Inferior parietal cortex (tissue), 1 donor: ENCODE results near the gene A1BG.
A peak's percentile ranks its signal among the peaks of the same experiment; 100 is the strongest.
"Not testable (repeated sequence)": the region's sequence is repeated elsewhere in the genome, so short reads cannot be mapped to it uniquely, and the experiment has no call there.

ENCODE experiments used
- DNase-seq: peaks from one replicate; pipeline ENCODE4 v3.0.0-alpha.2; 2016; ENCODE audit errors: extremely low spot score

The A1BG gene

GRCh38 chr19:58386576-58387337 is 33.5 kb upstream of the A1BG start, which contains the start of gene RPS5:
Gene RPS5 (plus strand): TSS chr19:58387269. CDS start chr19:58388138, 869 bp downstream.
- peak; percentile 100 for DNase-seq

GRCh38 chr19:58385891-58386575 is 32.7 kb upstream of the A1BG start:
- DNase-seq = no peak

- no peak for DNase-seq
Observed at GRCh38 chr19:58385313-58385890, 32.1 kb upstream of the A1BG start.

GRCh38 chr19:58382997-58383603 is 29.8 kb upstream of the A1BG start:
- no peak for DNase-seq

- no peak for DNase-seq
Observed at GRCh38 chr19:58381460-58382212, 28.3 kb upstream of the A1BG start.

- peak; percentile 99 for DNase-seq
Observed at GRCh38 chr19:58380662-58381459, 27.6 kb upstream of the A1BG start, which contains the start of gene ZNF837. Gene ZNF837 (minus strand): TSS chr19:58381030. CDS start chr19:58369332, 11,698 bp downstream.

- DNase-seq = no peak
Observed at GRCh38 chr19:58380037-58380661, 26.9 kb upstream of the A1BG start.

GRCh38 chr19:58379246-58379645 is 26.0 kb upstream of the A1BG start:
- no peak for DNase-seq

GRCh38 chr19:58376724-58377123 is 23.4 kb upstream of the A1BG start:
- DNase-seq = not testable (repeated sequence)

- no peak for DNase-seq
Observed at GRCh38 chr19:58374200-58374599, 20.9 kb upstream of the A1BG start.

GRCh38 chr19:58372311-58373133 is 19.2 kb upstream of the A1BG start:
- no peak for DNase-seq

- DNase-seq = no peak
Observed at GRCh38 chr19:58368561-58369360, 15.5 kb upstream of the A1BG start.

- DNase-seq = no peak
Observed at GRCh38 chr19:58367698-58368454, 14.6 kb upstream of the A1BG start.

- DNase-seq = no peak
Observed at GRCh38 chr19:58366585-58367430, 13.5 kb upstream of the A1BG start.

GRCh38 chr19:58364146-58364545 is 10.9 kb upstream of the A1BG start:
- DNase-seq = no peak

- DNase-seq = peak; percentile 97
Observed at GRCh38 chr19:58362272-58362994, 9.1 kb upstream of the A1BG start, which contains the start of gene ZNF497. Gene ZNF497 (minus strand): TSS chr19:58362751. CDS start chr19:58357635, 5,116 bp downstream.
